Endodermal cell (in vitro differentiated cells): ENCODE results near the gene GTF3C2. TPM values are rescaled to one million over a fixed set of nuclear protein-coding genes. Genes with fewer than 3 reads are reported as not detected.

Experiments
- DNase-seq: peaks from one replicate; pipeline ENCODE4 v3.0.0-alpha.2; 2017
- H3K27ac ChIP-seq: 2 replicates; pipeline ENCODE4 v1.5.1; 2013; ENCODE audit warnings: mild to moderate bottlenecking, low read depth, low read length, moderate library complexity
- H3K27me3 ChIP-seq: 2 replicates; pipeline ENCODE4 v1.6.1; 2013; ENCODE audit warnings: mild to moderate bottlenecking, low read length, moderate library complexity; ENCODE audit not compliant: insufficient read depth, control insufficient read depth, poor library complexity, severe bottlenecking
- H3K36me3 ChIP-seq: 2 replicates; pipeline ENCODE4 v1.7.0; 2013; ENCODE audit warnings: mild to moderate bottlenecking, low read length, moderate library complexity; ENCODE audit not compliant: control insufficient read depth, insufficient read depth
- H3K4me1 ChIP-seq: one replicate; pipeline ENCODE4 v1.7.0; 2013; ENCODE audit warnings: low read length; ENCODE audit not compliant: control insufficient read depth, insufficient read depth
- H3K4me3 ChIP-seq: 2 replicates; pipeline ENCODE4 v1.5.1; 2013; ENCODE audit warnings: mild to moderate bottlenecking, low read length, moderate library complexity
- H3K9ac ChIP-seq: 2 replicates; pipeline ENCODE4 v1.6.1; 2013; ENCODE audit warnings: mild to moderate bottlenecking, low read length, moderate library complexity; ENCODE audit not compliant: poor library complexity, severe bottlenecking; ENCODE audit errors: extremely low read depth
- H3K9me3 ChIP-seq: 2 replicates; pipeline ENCODE4 v1.6.1; 2013; ENCODE audit warnings: mild to moderate bottlenecking, low read length, moderate library complexity; ENCODE audit not compliant: control insufficient read depth
- H3K27ac Mint-ChIP-seq: 2 replicates; pipeline ENCODE4 v1.8.0; 2020; ENCODE audit warnings: mixed read lengths
- H3K27me3 Mint-ChIP-seq: 2 replicates; pipeline ENCODE4 v1.8.0; 2021; ENCODE audit warnings: mild to moderate bottlenecking, mixed read lengths; ENCODE audit not compliant: insufficient read depth
- H3K36me3 Mint-ChIP-seq: 2 replicates; pipeline ENCODE4 v1.8.0; 2020; ENCODE audit warnings: low read depth, mixed read lengths
- H3K4me1 Mint-ChIP-seq: 2 replicates; pipeline ENCODE4 v1.8.0; 2020; ENCODE audit warnings: mixed read lengths
- H3K4me3 Mint-ChIP-seq: 2 replicates; pipeline ENCODE4 v1.8.0; 2020; ENCODE audit warnings: mild to moderate bottlenecking, moderate library complexity, mixed read lengths
- H3K9me3 Mint-ChIP-seq: 2 replicates; pipeline ENCODE4 v1.8.0; 2020; ENCODE audit warnings: mild to moderate bottlenecking, mixed read lengths
- CTCF ChIP-seq: fragments of 200-600 bp; sonication (generic); conservative IDR thresholded peaks from 2 replicates; pipeline ENCODE4 v1.5.0; 2021; ENCODE audit warnings: antibody characterized with exemption, mild to moderate bottlenecking
- WGBS, 2 experiments: methylation state at CpG; one replicate each; pipeline versions ENCODE4 v1.1.5 to v1.1.7; 2013; ENCODE audit warnings: missing lambda C conversion rate in 2 of 2, mixed read lengths in 1 of 2; ENCODE audit not compliant: insufficient coverage in 1 of 2, insufficient read length in 1 of 2; 5-methylcytosine and 5-hydroxymethylcytosine counted together
- total RNA-seq, 2 donors: library from RNA; stranded (reverse); fragmentation: NEBNext Ultra II Directional in 1 of 2; extraction: Animal tissue kit (Norgen Biotek cat#: 25700) in 1 of 2; gene quantifications; 2 replicates in 1 of 2; 3 replicates in 1 of 2; pipeline ENCODE4 v1.2.1, GENCODE V29; 2021

Gene GTF3C2
- total RNA-seq, 2 donors from 2014 or later, result 105 to 120 TPM

- H3K27ac Mint-ChIP-seq, result no peak overlapping the region
- Histone ChIP-seq H3K9ac (no peak overlapping the region), H3K4me3 (no peak overlapping the region), H3K4me1 (no peaks in the 10 kb centered on the region), H3K27me3 (no peaks in the 10 kb centered on the region), H3K9me3 (no peaks in the 10 kb centered on the region), H3K36me3 (no peaks in the 10 kb centered on the region), H3K27ac (no peak overlapping the region)
- no peak for TF ChIP-seq CTCF
- DNase-seq, result no peak
- H3K27me3 Mint-ChIP-seq, result no peaks in the 10 kb centered on the region
- no peaks in the 10 kb centered on the region for H3K36me3 Mint-ChIP-seq
- H3K9me3 Mint-ChIP-seq, result no peaks in the 10 kb centered on the region
- no peak overlapping the region for H3K4me3 Mint-ChIP-seq
- H3K4me1 Mint-ChIP-seq, result no peaks in the 10 kb centered on the region
- WGBS, 2 experiments, result 92 to 94% methylated on average over 14 to 18 of the region's 18 CpGs
Measured at GRCh38 chr2:27298391-27299080, 58.0 kb downstream of the GTF3C2 start.

- Mint-ChIP-seq H3K27ac (no peak overlapping the region), H3K4me1 (peaks cover 11% of the 10 kb centered on the region), H3K36me3 (no peaks in the 10 kb centered on the region), H3K9me3 (no peaks in the 10 kb centered on the region), H3K4me3 (no peak overlapping the region), H3K27me3 (no peaks in the 10 kb centered on the region)
- no peak overlapping the region for H3K4me3 ChIP-seq
- 86 to 98% methylated on average over 1 to 3 of the region's 3 CpGs for WGBS, 2 experiments
- no peak for TF ChIP-seq CTCF
- H3K9ac ChIP-seq, result no peak overlapping the region
- H3K9me3 ChIP-seq, result no peaks in the 10 kb centered on the region
- no peak for DNase-seq
- no peak overlapping the region for H3K27ac ChIP-seq
- H3K36me3 ChIP-seq, result no peaks in the 10 kb centered on the region
- H3K4me1 ChIP-seq, result peaks cover 3% of the 10 kb centered on the region
- H3K27me3 ChIP-seq, result no peaks in the 10 kb centered on the region
Measured at GRCh38 chr2:27297195-27297594, 59.4 kb downstream of the GTF3C2 start.

GRCh38 chr2:27296481-27296880 is 60.1 kb downstream of the GTF3C2 start:
- Mint-ChIP-seq H3K36me3 (no peaks in the 10 kb centered on the region), H3K9me3 (no peaks in the 10 kb centered on the region), H3K27me3 (no peaks in the 10 kb centered on the region), H3K4me3 (no peak overlapping the region), H3K27ac (no peak overlapping the region), H3K4me1 (peaks cover 18% of the 10 kb centered on the region)
- Histone ChIP-seq H3K27me3 (no peaks in the 10 kb centered on the region), H3K36me3 (no peaks in the 10 kb centered on the region), H3K9ac (no peak overlapping the region), H3K4me3 (no peak overlapping the region), H3K9me3 (no peaks in the 10 kb centered on the region), H3K4me1 (peaks cover 7% of the 10 kb centered on the region), H3K27ac (no peak overlapping the region)
- no peak for DNase-seq
- TF ChIP-seq CTCF, result no peak
- WGBS, 2 experiments, result 80 to 84% methylated on average over 1 to 3 of the region's 4 CpGs
